Activated CD8-positive, alpha-beta memory T cell treated with anti-CD3 and anti-CD28 coated beads for 1 hour (primary cell): ENCODE measurements around the gene ABCA5.
A peak's percentile ranks its signal among the peaks of the same experiment; 100 is the strongest.

Source experiments
- DNase-seq, 2 donors: peaks; one replicate each; pipeline ENCODE4 v3.0.0-alpha.2; 2020; ENCODE audit warnings: low read depth in 1 of 2; ENCODE audit errors: extremely low read depth in 1 of 2

The ABCA5 gene

DNA sequence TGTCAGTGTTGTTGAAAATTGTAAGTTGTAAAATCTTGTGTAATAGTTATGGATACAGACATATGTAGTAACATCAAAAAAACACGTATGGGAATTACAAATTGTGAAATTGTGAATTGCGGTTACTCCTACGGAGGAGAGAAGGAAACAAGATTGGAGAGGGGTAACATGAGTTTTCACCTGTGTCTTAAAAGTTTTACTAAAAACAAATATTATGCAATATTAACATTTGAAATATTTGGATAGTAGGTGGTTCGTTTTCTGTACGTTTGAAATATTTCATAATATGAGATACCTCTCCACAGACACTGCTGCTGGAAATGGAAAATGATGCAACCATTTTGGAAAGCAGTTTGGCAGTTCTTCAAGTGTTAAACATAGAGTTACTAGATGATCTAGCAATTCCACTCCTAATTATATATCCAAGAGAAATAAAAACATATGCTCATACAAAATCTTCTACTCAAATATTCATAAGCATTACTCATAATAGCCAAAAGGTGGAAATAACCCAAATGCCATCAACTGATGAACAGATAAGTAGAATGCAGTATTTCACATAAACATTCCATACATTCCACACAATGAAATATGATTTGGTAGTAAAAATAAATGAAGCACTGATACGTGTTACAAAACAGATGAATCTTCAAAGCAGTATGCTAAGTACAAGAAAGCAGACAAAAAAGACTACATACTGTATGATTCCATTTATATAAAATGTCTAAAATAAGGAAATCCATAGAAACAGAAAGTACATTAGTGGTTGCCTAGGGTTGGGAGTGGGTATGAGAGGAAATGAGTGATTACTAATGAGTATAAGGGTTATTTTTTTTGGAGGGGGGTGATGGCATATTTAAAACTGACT lies 57.6 kb downstream of the ABCA5 start:
- no peak for DNase-seq

DNA sequence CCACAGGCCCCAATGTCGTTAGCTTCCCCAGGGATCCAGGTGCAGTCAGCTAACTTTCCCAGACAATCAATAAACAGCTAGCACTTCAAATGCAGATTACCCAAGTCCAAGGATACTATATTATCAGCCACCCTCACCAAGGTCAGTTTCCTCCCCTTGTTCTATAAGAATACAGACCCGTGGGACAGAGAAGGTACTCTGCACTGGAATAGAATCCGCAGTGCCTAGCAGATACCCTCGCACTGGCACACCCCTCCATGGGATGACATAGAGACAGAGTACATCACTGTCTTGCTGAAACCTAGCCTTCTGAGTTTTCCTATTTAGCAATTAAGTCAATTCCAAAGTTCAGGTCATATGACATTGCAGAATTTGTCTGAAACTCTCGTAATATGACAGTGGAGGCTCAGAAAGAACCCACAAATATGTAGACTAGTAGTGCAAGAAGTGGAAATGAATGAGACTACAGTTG lies 58.4 kb downstream of the ABCA5 start:
- DNase-seq, result no peak

DNA sequence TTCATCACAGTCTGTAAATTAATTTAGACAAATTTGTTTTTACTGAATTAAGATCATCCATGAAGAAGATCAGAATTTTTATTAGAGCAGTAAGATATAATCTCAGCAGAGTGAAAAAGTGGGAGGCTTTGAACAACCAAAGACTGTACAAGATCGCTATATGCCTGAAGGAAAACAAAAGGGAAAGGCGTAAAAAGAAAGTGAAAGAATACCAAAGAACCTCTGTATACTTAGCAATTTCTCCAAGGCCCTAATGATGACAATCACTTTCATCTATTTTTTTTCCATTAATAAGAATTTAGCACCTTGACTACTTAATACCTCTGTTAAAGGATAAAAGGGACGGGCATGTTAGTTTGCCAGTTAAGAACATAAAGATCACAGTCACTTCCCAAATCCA lies 59.7 kb downstream of the ABCA5 start:
- no peak for DNase-seq

DNA sequence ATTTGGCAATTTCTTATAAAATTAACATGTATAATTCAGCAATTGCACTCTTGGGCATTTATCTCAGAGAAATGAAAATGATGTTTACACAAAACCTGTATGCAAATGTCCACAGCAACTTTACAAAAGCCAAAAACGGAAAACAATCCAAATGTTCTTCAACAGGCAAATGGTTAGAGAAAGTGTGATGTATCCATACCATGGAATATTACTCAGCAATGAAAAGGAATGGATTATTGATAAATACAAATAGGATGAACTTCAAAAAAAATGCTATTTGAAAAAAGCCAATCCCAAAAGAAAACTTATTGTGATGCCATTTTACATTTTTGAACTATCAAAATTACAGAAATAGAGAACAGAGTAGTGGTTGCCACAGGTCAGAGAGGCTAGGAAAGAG lies 61.1 kb downstream of the ABCA5 start:
- DNase-seq, result no peak

DNA sequence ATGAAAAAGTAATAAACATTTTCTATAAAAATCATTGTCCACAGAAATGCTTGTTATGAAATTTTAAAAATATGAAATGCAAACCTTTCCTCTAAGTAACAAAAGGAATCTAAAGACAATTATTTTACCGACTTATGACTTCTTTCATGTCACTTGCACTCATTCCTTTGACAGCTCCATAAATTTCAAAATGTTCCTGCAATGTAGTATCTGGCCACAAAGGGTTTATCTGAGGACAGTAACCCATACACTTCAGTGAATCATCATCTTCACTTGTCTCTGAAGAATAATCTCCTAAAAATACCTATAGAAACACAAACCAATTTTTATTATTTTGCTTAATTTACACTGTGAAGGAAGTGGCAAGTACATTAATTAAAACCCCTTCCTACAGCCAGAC lies 72.7 kb downstream of the ABCA5 start:
- no peak for DNase-seq

DNA sequence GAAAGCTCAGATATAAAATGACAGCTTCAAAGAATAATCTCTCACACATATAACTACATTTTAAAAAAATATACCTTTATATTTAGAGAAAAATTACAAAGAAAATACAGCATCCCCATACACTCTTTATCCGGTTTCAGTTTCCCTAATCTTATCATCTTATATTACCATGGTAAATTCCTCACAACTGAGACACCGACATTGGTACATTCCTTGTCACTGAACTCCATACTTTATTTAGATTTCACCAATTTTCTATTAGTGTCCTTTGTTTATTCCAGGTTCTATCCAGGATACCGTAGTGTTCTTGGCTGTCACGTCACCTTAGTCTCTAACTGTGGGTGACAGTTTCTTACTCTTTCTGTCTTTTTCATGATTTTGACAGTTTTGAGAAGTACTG lies 76.3 kb downstream of the ABCA5 start:
- no peak for DNase-seq

DNA sequence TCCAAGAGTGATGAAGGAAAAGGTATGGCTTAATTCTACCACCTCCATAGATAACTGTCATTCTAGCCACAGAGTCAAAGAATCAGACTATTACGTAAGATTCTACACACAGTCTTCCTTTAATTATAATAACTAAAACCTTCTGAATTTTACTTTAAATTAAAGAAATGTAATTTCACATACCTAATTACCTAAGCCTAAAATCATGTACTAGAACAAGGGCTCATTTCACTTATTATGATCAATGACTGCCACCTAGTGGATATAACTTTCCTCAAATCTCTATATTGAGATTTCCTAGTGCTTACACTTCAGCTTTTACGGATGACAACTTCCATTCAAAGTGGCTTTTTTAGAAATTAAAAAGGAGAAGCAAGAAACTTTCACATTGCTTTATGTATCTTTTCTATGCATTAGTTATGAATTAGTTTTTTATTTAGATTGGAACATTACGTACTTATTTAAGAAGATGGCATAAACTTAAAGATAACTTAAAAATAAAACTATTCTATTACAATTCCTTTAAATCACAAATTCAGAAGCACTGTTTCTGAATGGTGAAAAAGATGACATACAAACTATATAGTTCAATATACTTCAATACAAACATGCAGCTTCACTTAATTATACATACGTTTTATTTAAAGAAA lies 80.1 kb downstream of the ABCA5 start:
- DNase-seq, result no peak

DNA sequence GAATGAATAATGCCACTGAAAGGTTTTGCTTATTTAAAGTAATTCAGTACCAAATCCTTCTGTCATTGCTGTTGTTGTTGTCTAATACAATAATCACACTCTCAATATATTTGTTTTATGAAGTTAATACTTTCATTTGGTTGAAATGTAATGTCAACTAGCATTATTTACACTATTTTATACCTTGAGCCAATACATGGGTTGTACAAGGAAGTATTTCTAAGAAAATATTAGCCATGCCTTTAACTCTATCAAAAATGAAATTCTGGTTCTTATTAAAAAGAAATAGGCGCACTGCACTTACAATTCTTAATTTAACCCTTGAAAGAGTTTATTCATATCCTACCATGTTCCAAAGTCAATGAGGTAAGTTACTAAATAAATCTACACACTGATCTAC lies 80.7 kb downstream of the ABCA5 start:
- DNase-seq, result no peak

DNA sequence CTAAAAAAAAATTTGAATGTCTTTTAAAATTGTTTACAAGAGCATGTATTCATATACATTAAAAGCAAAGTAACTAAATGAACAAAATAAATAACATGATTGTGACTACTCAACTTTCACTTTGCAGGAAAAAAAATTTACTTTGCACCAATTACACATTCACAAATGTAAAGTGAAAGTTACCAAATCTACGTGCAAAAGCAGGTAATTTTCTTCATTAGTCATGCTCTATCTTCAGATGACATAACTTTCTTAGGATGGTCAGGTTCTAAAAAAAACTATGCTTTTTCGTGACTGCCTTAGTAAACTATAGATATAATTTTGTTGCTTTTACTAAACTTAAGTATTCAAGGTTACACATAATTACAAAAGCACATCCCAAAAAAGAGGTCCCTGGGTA lies 81.3 kb downstream of the ABCA5 start:
- DNase-seq, result no peak

DNA sequence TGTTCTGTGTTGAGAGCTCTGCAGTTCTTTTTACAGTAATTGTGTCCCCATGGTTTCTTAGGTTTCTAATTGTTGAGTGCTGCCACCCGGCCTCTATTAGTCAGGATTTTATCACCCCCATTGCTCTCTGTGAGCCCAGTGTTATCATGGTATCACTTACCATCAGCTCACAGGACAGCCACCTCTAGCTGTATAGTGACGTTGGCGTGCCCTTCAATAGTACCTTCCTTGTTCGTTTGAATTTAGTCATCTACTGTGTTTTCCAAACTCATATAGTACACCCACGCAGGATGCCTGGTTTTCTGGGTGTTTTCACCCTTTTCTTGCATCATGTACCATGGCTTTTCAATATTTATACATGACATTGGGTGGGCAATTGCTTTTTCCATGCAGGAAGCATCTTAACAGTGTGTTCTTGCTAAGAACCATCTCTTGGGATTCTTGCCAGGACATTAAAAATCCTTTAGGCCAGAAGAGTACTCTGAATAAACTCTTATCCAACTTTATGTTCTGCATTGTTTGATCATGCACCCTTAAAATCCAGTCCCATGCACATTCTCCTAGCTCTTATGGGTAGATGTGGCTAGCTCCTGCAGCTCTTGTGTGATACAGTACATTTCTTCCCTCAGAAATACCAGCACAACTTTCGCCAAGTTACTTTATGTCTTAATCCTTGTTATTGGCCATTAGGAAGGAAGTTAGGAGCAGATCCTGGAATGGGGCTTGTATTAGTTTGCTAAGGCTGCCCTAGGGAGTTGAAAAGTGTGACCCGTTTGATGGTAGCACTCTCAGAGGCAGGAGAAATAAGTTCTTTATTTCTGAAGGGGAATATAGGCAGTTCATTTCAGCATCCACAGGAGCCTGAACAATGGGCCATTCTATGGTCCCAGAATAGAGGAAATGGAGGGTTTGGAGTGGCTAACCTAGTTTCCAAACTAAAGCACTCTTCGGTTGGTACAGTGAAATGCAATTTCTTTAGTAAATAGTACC lies 87.0 kb downstream of the ABCA5 start:
- DNase-seq, result no peak

DNA sequence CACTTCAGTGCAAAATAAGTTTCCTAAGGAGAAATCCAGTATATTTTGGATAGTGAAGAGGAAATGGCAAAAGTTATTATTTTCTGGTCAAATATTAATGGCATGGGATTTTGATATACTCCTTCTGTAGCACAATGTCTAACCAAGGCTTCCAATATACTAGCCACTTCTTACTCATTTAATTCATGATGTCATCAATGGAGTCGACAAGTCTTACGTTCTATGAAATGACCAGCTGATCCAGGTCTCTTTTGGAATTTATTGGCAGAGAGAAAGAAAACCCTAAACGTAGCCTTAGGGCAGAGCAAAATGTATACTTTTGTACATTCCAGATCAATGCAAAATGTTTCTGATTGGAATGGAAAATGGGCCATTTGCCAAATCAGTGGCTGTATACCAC lies 90.0 kb downstream of the ABCA5 start:
- no peak for DNase-seq

DNA sequence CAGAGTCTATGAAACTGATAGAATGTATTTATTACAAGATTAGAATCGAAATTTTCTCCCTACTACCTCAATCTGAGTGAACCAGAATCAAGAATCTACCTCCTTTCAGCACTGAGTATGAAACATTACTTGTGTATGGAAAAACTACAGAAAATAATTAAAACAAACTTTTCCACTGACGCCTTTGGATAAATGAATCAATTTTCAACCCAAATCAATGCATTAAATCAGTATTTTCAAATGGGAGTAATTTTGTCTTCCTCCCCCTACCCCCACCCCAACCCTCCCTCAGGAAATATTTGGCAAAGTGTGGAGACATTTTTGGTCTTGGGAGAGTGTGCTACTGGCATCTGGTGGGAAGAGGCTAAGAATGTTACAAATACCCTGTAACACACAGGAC lies 90.5 kb downstream of the ABCA5 start:
- DNase-seq, result no peak

DNA sequence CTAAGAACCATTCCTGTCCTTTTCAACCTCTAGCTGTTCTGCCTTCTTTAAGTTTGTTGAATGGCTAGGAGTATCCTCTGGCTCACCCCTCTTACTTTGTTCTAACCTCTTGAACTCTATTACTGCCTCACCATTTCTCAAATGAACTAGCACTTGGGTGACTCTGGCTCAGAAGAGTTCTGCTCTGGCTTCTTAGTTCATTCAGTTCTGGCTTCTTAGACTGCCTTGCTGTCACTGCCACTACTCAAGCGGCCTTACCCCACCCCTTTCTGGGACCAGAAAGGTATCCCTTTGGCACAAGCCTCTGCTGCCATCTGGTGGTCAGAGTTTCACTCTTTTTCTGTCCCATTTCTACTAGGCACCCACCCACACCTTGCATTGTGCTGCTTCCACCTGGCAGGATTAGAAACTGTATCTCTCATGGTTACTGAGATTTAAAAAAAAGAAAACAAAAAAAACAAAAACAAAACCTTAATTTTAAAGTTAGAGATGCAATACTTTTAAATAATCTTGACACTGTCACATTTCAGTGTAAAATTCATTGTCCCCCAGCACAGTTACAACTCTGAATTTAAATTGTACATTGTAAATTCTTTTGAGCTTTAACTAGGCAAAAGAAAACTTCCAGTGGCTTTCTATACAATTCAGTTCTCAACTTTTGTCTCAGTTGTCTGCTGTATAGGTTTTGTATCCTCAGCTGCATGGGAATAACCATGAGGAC lies 91.4 kb downstream of the ABCA5 start:
- DNase-seq, result peak in 1 of 2 donors; percentile 29

DNA sequence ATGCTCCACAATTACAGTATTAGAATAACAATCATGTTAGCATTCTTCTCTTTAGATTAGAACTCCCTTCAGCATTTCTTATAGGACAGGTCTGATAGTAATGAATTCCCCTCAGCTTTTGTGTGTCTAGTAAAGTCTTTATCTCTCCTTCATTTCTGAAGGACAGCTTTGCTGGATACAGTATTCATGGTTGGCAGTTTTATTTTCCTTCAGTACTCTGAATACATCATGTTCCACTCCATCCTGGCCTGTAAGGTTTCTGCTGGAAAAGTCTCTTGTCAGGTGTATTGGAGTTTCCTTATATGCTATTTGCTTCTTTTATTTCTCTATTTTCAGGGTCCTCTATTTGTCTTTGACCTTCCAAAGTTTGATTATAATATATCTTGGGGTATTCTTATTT lies 94.3 kb downstream of the ABCA5 start:
- no peak for DNase-seq

DNA sequence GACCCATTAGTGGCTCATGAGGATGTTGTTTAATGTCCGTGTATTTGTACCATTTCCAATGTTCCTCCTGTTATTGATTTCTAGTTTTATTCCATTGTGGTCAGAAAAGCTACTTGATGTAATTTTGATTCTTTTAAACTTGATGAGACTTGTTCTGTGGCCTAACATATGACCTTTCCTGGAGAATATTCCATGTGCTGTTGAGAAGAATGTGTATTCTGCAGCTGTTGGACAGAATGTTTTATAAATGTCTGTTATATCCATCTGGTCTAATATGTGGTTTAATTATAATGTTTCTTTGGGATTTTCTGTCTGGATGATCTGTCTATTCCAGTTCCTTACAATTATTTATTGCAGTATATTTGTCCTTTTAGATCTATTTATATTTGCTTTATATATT lies 95.4 kb downstream of the ABCA5 start:
- no peak for DNase-seq

DNA sequence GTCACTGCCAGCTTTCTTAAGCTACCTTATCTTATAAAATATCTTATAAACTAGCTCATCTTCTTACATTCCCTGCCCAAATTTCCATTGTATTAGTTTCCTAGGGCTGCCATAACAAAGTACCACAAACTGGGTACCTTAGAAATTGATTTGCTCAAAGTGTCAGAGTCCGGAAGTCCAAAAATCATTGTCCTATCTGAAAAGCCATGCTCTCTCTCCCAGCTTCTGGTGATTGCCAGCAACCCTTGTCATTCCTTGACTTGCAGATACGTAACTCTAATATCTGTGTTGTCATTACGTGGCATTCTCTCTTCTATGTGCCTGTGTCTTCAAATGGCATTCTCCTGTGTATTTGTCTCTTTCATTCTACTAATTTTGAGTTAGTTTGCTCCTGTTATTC lies 96.0 kb downstream of the ABCA5 start:
- DNase-seq, result no peak

DNA sequence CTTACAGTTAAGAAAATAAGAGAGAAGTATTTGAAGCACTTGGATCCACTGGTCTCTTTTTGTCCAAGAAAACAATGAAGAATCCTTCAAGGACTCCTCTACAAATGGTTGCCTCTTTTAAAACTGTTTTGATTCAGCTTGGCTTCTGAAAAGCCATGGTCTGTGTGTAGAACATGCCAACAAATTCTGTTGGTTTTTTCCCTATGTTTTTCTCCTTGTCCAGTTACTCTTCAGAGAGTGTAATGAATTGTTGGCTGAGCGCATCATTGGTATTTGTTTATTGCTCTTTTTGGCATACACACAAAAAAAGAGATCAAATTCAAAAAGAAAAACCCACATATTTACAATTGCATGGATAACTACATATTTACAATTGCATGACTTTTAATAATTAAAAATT lies 98.4 kb downstream of the ABCA5 start, which contains the start of gene ABCA10:
Gene ABCA10, minus strand, starts transcription at position 249 of the 400 bp plus-strand sequence. CDS start 3,466 bp downstream, outside the sequence.
- no peak for DNase-seq

DNA sequence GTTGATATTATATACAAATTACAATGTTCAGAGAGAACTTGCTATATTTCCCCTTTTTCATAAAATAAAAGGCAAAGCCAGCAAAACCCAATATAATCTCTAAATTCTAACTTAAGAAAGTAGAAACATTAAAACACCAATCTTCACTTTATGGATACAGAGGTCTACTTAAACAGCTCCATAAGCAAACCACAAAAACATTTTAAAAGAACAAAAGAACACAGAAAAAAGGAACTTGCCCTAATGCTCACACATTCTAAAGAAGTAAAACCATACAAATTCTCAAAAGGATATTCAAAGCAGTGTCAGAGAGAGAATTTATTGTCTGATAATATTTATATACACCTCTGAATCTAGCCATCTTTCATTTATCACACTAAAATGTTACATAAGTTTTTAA lies 98.9 kb downstream of the ABCA5 start:
- no peak for DNase-seq

DNA sequence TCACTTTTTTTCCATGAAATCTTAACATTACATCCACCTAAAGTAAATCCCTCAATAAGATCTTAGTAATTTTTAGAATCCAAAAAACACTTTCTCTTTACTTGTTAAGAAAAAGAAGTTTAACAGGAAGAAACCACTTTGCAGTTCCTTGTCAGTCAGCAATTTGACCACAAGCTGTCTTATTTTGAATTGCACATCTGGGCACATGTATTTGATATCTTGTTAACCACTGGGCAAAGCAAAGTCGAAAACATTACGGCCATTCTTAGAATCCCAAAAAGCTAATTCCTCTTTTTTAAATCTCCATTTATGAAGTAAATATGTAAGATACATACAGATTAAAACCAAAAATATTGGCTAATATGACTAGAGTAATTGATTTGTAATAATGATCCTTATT lies 99.4 kb downstream of the ABCA5 start:
- no peak for DNase-seq

DNA sequence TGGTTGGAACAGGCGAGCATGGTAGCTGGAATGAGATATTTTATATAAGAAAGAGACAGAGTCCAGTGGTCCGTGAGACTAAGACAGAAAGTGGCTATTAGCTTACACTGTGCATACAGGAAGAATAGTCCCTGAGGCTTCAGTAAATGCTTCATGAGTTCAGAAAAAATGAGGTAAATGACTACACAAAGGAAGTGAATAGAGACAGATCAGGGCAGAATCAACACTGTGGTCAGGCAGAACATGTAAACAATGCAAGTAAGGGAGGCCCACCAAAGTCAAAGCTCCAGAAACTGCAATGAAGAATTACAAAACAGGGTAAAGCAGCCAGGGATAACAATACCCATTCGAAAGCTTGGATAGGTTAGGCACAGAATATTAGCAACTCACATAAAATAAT lies 103.1 kb downstream of the ABCA5 start:
- DNase-seq, result no peak
